ENCODE measurements around the gene PTPN1. TPM values are rescaled to one million over a fixed set of nuclear protein-coding genes. Genes with fewer than 3 reads are reported as not detected.
"Not testable (repeated sequence)": the region's sequence is repeated elsewhere in the genome, so short reads cannot be mapped to it uniquely, and the experiment has no call there.

PTPN1 gene
- total RNA-seq, 1 experiment from 2014 or later = 65.2 TPM

- Mint-ChIP-seq H3K9me3 (ENCODE audit: unreplicated experiment) (no peaks in the 10 kb centered on the region), H3K36me3 (ENCODE audit: insufficient read depth, unreplicated experiment) (no peaks in the 10 kb centered on the region), H3K4me1 (ENCODE audit: low read depth, unreplicated experiment) (no peaks in the 10 kb centered on the region), H3K27ac (ENCODE audit: unreplicated experiment) (no peak overlapping the region), H3K4me3 (ENCODE audit: unreplicated experiment) (no peak overlapping the region), H3K27me3 (ENCODE audit: insufficient read depth, unreplicated experiment) (no peaks in the 10 kb centered on the region)
- no peak for DNase-seq
- ChIA-PET CTCF (interaction anchor here (0.7 to 2.0 kb wide), 3 partner anchors 9 to 121 kb away, joined by 3 to 7 read pairs (median 3); no protein-coding TSS in a partner anchor), POLR2A (no interaction called here)
- intact Hi-C loops (cut with micrococcal nuclease; ENCODE audit: unreplicated experiment) = no loop called here
- Histone ChIP-seq H3K27me3 (replicated peaks; ENCODE audit: control insufficient read depth, insufficient read depth, low read length) (no peaks in the 10 kb centered on the region), H3K9me3 (peaks cover 5% of the 10 kb centered on the region; the same call in 1 of the 2 replicates), H3K36me3 (ENCODE audit: control insufficient read depth, insufficient read depth, low read length) (no peaks in the 10 kb centered on the region), H3K4me3 (ENCODE audit: low read depth, low read length) (no peak overlapping the region), H3K4me1 (no peaks in the 10 kb centered on the region)
- TF ChIP-seq CTCF (IDR thresholded peaks at IDR 0.05; ENCODE audit: insufficient read depth in 1 of 2, low read depth in 1 of 2, low read length in 1 of 2, severe bottlenecking in 1 of 2, unreplicated experiment in 1 of 2) = no peak
- no TSS peak for BruUV-seq (replicated peaks)
Measured at GRCh38 chr20:50617022-50617421, 106.8 kb downstream of the PTPN1 start.

- intact Hi-C loops (cut with micrococcal nuclease; ENCODE audit: unreplicated experiment) = no loop called here
- H3K4me3 Mint-ChIP-seq (ENCODE audit: unreplicated experiment) = no peak overlapping the region
- BruUV-seq (replicated peaks) = no TSS peak
- ChIA-PET POLR2A (no interaction called here), CTCF (interaction anchor here (0.5 to 1.0 kb wide), 2 partner anchors 24 to 176 kb away, joined by 3 read pairs; partner anchors contain the start of gene BCAS4)
- no peak for DNase-seq
- Histone ChIP-seq H3K36me3 (ENCODE audit: control insufficient read depth, insufficient read depth, low read length) (no peaks in the 10 kb centered on the region), H3K4me1 (no peaks in the 10 kb centered on the region), H3K9me3 (peaks cover 5% of the 10 kb centered on the region; the same call in 1 of the 2 replicates), H3K27me3 (replicated peaks; ENCODE audit: control insufficient read depth, insufficient read depth, low read length) (no peaks in the 10 kb centered on the region), H3K4me3 (ENCODE audit: low read depth, low read length) (no peak overlapping the region)
- no peaks in the 10 kb centered on the region for H3K27me3 Mint-ChIP-seq (ENCODE audit: insufficient read depth, unreplicated experiment)
- H3K4me1 Mint-ChIP-seq (ENCODE audit: low read depth, unreplicated experiment) = no peaks in the 10 kb centered on the region
- no peaks in the 10 kb centered on the region for H3K9me3 Mint-ChIP-seq (ENCODE audit: unreplicated experiment)
- no peak overlapping the region for H3K27ac Mint-ChIP-seq (ENCODE audit: unreplicated experiment)
- H3K36me3 Mint-ChIP-seq (ENCODE audit: insufficient read depth, unreplicated experiment) = no peaks in the 10 kb centered on the region
- TF ChIP-seq CTCF (IDR thresholded peaks at IDR 0.05; ENCODE audit: insufficient read depth in 1 of 2, low read depth in 1 of 2, low read length in 1 of 2, severe bottlenecking in 1 of 2, unreplicated experiment in 1 of 2) = no peak
Measured at GRCh38 chr20:50618537-50618936, 108.4 kb downstream of the PTPN1 start.

GRCh38 chr20:50620459-50620858 lies 110.3 kb downstream of the PTPN1 start:
- CTCF ChIA-PET; BruUV-seq (replicated peaks): not testable (repeated sequence)

More at GRCh38 chr20:50620459-50620858, 110.3 kb downstream of the PTPN1 start:
- H3K4me1 Mint-ChIP-seq (ENCODE audit: low read depth, unreplicated experiment); H3K27me3 Mint-ChIP-seq (ENCODE audit: insufficient read depth, unreplicated experiment); DNase-seq; H3K4me1 ChIP-seq; intact Hi-C loops (cut with micrococcal nuclease; ENCODE audit: unreplicated experiment); H3K36me3 ChIP-seq (ENCODE audit: control insufficient read depth, insufficient read depth, low read length); H3K9me3 Mint-ChIP-seq (ENCODE audit: unreplicated experiment); H3K4me3 Mint-ChIP-seq (ENCODE audit: unreplicated experiment); H3K4me3 ChIP-seq (ENCODE audit: low read depth, low read length); H3K27me3 ChIP-seq (replicated peaks; ENCODE audit: control insufficient read depth, insufficient read depth, low read length); H3K9me3 ChIP-seq; H3K27ac Mint-ChIP-seq (ENCODE audit: unreplicated experiment); POLR2A ChIA-PET; H3K36me3 Mint-ChIP-seq (ENCODE audit: insufficient read depth, unreplicated experiment): not testable (repeated sequence)

All from Caco-2 (cell line).